HG02798 (cell line): ENCODE measurements around the gene SLC22A1.
"Not testable (repeated sequence)": the region's sequence is repeated elsewhere in the genome, so short reads cannot be mapped to it uniquely, and the experiment has no call there.

Experiments used
- ATAC-seq: cut with Tn5 transposase; IDR thresholded peaks from one replicate; pipeline ENCODE4 v1.9.1; 2021; ENCODE audit warnings: mild to moderate bottlenecking; ENCODE audit not compliant: unreplicated experiment, poor library complexity

SLC22A1 gene

GRCh38 chr6:160163425-160163824, 41.8 kb downstream of the SLC22A1 start:
- no peak for ATAC-seq

GRCh38 chr6:160163912-160164311, 42.3 kb downstream of the SLC22A1 start:
- no peak for ATAC-seq

- not testable (repeated sequence) for ATAC-seq
Observed at GRCh38 chr6:160165928-160166327, 44.3 kb downstream of the SLC22A1 start.

DNA sequence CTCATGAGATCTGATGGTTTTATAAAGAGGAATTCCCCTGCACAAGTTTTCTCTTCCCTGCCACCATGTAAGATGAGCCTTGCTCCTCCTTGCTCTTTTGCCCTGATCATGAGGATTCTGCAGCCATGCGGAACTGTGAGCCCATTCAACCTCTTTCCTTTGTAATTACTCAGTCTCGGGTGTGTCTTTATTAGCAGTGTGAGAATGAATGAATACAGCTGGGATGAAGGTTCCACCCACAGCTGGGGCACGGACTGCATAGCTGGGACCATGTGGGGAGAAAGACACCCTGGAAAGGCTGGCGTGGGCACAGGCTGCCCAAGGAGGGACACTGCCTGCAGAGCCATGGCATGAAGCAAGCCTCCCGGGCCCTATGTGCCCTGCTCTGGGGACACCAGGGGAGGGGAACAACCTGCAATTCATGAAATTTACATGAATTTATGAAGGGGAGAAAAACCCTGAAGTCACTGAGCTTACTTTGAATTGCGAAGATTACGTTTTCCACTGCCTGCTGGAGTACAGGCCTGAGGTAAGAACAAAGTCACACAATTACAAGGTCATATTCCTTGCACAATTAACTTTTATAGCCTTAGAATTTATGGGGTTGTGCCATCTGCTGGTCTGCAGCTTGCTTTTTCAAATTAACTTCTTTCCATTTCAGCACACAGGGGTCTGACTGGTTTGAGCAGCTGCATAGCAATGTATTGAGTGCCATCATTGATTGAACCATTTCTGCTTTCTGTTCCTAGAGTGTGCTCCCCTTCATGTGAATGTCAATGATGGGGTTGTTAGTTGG, 46.2 kb downstream of the SLC22A1 start:
- no peak for ATAC-seq

GRCh38 chr6:160170018-160170680, 48.5 kb downstream of the SLC22A1 start:
- no peak for ATAC-seq

DNA sequence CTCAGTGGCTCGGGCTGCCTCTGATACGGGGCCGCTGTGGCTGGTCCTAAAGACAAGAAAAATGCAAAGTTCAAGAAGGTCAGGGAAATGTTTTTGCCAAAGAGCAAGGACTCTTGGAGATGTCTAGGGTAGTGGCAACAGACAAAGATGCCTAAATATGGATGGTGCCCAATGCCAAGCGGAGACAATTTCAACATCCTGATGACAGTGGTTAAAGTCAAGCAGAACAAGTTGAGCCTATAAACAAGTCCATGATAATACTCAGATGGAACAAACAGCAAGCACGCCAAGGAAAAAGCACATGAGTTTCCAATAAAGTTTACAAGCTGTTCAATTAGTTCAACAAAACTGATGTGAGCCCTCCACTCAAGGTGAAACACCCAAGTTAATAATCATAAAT, 51.1 kb downstream of the SLC22A1 start:
- no peak for ATAC-seq

DNA sequence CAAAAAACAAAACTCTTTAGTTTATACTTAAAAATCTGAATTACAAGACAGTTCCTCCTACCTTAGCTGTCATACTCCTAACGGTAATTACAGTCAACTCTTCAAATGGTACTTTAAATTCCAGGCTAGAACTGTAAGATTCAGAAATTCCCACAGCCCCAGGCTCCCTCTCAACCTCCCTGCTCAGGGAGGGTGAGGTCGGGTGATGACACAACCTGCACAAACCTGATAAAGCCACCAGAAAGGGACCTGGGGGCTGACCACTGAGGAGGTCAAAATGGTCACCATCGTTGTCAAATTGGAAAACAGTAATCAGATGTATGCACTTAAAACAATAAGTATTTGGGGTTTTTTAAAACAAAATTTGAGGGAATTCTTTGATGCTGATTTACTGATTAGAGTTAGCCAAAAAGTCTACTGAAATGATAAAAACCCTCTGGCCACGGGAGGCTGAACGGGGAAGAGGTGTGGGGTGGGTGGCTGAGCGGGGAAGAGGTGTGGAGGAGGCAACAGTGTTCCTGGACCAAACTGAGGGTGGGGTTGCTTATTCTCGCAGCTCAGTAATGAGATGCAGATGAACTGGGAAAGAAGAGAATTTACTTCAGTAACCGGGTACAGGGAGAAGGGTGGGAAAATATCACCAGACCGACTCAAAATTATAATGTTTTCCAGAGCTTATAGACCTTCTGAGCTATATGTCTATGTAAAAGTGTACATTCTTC, 52.4 kb downstream of the SLC22A1 start:
- ATAC-seq: no peak

GRCh38 chr6:160174681-160175080, 53.1 kb downstream of the SLC22A1 start:
- no peak for ATAC-seq

DNA sequence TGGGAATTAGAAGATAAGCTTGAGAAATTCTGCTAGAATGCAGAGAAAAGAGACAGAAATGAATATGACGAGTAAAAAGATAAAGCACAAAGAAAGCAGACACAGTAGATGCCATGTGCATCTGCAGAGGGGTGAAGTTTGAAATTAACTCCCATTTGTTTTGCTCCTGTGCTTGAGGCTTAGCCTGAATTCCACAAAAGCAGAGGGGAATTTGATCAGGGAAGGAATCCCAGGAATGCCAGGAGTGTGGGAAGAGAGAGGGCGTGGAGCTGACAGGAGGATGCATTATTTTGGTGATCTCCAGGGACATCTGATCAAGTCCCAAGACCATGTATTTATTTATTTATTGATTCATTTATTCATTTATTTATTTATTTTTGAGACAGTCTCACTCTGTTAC, 55.6 kb downstream of the SLC22A1 start:
- no peak for ATAC-seq

- no peak for ATAC-seq
Observed at GRCh38 chr6:160178271-160178670, 56.7 kb downstream of the SLC22A1 start.

- no peak for ATAC-seq
Observed at GRCh38 chr6:160180706-160181105, 59.1 kb downstream of the SLC22A1 start.

- no peak for ATAC-seq
Observed at GRCh38 chr6:160188773-160189172, 67.2 kb downstream of the SLC22A1 start.

DNA sequence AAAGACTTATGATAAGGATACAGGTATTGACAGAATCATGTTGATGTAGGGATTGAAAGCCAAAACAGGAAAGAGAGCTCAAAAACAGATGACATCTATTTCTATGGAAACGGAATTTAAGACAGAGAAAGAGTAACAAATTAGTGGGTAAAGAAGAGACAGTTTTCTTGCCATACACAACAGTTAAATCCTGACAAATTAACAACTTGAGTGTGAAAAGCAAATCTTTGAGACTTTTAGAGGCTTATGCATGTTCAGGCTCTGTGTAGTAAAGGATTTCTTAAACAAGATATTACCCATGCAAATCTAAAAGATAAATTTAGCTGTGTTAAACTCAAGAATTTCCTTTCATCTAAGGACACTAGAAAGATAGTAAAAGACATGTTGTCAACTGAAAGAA, 68.5 kb downstream of the SLC22A1 start:
- ATAC-seq: no peak

DNA sequence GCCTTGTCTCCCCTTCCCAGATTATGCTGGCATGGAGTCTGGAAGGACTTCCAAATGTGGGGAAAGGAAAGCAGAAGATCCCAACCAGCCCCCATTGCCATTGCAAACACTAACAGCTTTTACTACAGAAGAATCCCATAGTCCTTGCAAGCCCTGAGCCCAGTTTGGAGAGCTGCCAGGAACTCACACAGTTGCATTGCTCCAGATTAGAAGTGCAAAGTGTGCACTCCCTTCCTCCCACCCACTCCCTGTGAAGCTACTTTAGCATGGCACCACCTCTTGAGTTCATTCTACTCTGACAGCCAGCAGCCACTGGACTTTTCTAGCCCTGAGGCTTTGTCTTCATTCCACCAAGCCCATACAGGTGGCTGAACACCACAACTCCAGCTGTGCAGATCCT, 69.4 kb downstream of the SLC22A1 start:
- ATAC-seq: no peak

GRCh38 chr6:160192840-160193239, 71.2 kb downstream of the SLC22A1 start:
- ATAC-seq: no peak

DNA sequence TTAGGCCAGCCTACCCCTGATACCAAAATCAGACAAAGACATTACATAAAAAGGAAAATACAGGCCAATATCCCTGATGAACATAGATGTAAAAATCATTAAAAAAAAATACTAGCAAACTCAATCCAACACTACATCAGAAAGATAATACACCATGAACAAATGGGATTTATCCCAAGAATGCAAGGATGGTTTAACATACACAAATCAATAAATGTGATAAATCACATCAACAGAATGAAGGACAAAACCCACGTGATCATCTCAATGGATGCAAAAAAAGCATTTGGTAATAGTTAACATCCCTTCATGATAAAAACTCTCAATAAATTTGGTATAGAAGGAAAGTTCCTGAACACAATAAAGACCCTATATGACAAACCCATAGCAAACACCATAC, 73.2 kb downstream of the SLC22A1 start:
- ATAC-seq: no peak

DNA sequence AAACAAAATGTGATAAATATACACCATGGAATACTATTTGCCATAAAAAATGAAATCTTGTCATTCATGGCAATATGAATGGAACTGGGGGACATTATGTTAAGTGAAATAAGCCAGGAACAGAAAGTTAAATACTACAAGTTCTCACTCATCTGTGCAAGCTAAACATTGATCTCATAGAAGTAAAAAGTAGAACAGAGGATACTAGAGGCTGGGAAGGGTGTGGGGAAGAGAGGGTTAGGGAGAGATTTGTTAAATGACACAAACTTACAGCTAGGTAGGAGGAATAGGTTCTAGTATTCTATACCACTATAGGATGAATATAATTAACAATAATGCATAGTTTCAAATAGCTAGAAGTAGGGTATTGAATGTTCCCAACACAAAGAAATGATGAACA, 76.0 kb downstream of the SLC22A1 start:
- ATAC-seq: no peak

- peak; percentile 80 for ATAC-seq
Observed at GRCh38 chr6:160198606-160199211, 77.1 kb downstream of the SLC22A1 start.

DNA sequence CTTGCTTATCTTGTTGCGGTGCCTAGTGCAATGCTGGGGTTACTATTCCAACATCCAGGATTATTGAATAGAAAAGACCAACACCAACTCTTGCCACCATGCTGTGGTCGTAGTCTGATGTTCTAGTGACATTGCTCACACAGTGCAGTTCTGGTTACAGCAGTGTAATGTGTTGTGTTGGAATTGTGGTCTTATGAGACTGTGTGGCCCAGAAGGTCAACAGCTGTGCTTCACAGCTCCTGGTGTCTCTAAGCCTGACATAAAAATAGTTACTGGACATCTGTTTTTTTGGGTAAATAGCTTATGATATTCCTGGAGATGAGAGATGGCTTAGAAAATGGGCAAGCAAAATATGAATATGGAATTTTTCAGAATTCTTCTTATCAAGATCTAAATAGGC, 79.4 kb downstream of the SLC22A1 start:
- no peak for ATAC-seq

DNA sequence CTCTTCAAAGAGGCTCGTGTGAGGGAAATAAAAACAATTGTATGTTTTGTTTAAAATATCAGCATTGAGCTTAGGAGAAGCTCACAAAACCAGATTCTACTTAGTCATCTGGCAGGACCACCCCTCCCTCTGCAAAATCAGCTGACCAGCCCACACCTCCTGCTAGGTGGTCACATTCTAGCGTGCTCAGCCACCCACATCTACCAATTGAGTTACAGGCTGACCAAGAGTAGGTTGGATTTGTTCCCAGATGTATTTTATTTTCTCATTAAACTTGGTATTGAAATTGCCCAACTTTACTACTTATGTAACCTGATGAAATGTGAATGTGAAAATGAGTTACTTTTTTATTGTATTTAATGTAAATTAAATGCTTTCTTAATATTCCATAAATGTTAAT, 80.8 kb downstream of the SLC22A1 start:
- ATAC-seq: no peak

DNA sequence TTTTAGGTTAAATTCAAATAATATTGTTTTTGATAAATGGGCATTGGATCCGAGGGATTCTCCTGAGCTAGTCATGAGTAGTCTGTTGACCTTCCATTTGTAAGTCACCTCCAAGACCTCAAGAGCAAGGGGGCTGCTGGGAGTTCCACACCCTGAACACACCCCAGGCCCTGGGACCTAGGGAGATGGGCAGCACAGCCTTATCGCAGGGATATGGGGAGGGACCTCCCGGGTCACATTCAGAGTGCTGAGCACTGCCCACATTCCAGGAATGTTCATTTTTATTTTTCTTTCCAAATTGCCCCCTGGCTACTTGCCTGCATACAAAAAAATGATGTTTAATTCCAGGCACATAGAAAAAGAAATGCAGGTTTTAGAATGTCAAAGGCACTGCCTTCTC, 81.5 kb downstream of the SLC22A1 start:
- ATAC-seq: no peak
